ENCODE results near the gene MTERF2.

Gene MTERF2

GRCh38 chr12:106971065-106971464, 15.9 kb downstream of the MTERF2 start:
- no peaks in the 10 kb centered on the region for H4K20me1 ChIP-seq (ENCODE audit: control insufficient read depth, insufficient read depth, low read depth, low read length)
- no peaks in the 10 kb centered on the region for H3K27me3 ChIP-seq (ENCODE audit: control insufficient read depth, low read length)
- peaks cover 21% of the 10 kb centered on the region for H3K4me1 ChIP-seq (ENCODE audit: control insufficient read depth, low read length)
- H3K36me3 ChIP-seq (ENCODE audit: control insufficient read depth, low read length), result peaks cover 45% of the 10 kb centered on the region
- peaks cover 9% of the 10 kb centered on the region; the same call in 1 of the 2 replicates for H3K79me2 ChIP-seq (ENCODE audit: control insufficient read depth, low read length)
- no peaks in the 10 kb centered on the region for H3K9me3 ChIP-seq (ENCODE audit: control insufficient read depth, insufficient read depth, low read length)
- H3K9me2 ChIP-seq (replicated peaks; ENCODE audit: control insufficient read depth, low read length), result no peaks in the 10 kb centered on the region
- no peak overlapping the region for H3K27ac ChIP-seq (ENCODE audit: low read depth, low read length)
- no peak overlapping the region for H3K4me3 ChIP-seq (ENCODE audit: low read length)
- TF ChIP-seq EZH2phosphoT487 (IDR thresholded peaks at IDR 0.05; ENCODE audit: borderline replicate concordance, low read length) (no peak), CTCF (IDR thresholded peaks at IDR 0.05; ENCODE audit: low read depth, low read length, poor library complexity, severe bottlenecking) (no peak)
- no peak overlapping the region for H3K4me2 ChIP-seq (ENCODE audit: low read length)
- H3F3A ChIP-seq (ENCODE audit: control insufficient read depth, insufficient read depth), result no peaks in the 10 kb centered on the region

GRCh38 chr12:106964526-106964925, 22.4 kb downstream of the MTERF2 start:
- Histone ChIP-seq H3F3A (ENCODE audit: control insufficient read depth, insufficient read depth) (0 out of 2 replicates have a peak, but pooled peaks cover 2% of the 10 kb centered on the region), H3K27me3 (ENCODE audit: control insufficient read depth, low read length) (no peaks in the 10 kb centered on the region), H3K4me2 (ENCODE audit: low read length) (no peak overlapping the region), H3K36me3 (ENCODE audit: control insufficient read depth, low read length) (peaks cover 28% of the 10 kb centered on the region), H3K4me3 (ENCODE audit: low read length) (no peak overlapping the region), H3K4me1 (ENCODE audit: control insufficient read depth, low read length) (no peaks in the 10 kb centered on the region), H3K27ac (ENCODE audit: low read depth, low read length) (no peak overlapping the region), H3K79me2 (ENCODE audit: control insufficient read depth, low read length) (peaks cover 47% of the 10 kb centered on the region), H4K20me1 (ENCODE audit: control insufficient read depth, insufficient read depth, low read depth, low read length) (peaks cover 2% of the 10 kb centered on the region; the same call in 1 of the 2 replicates), H3K9me3 (ENCODE audit: control insufficient read depth, insufficient read depth, low read length) (no peaks in the 10 kb centered on the region), H3K9me2 (replicated peaks; ENCODE audit: control insufficient read depth, low read length) (no peaks in the 10 kb centered on the region)
- TF ChIP-seq CTCF (IDR thresholded peaks at IDR 0.05; ENCODE audit: low read depth, low read length, poor library complexity, severe bottlenecking) (no peak), EZH2phosphoT487 (IDR thresholded peaks at IDR 0.05; ENCODE audit: borderline replicate concordance, low read length) (no peak)

- TF ChIP-seq EZH2phosphoT487 (IDR thresholded peaks at IDR 0.05; ENCODE audit: borderline replicate concordance, low read length) (no peak), CTCF (IDR thresholded peaks at IDR 0.05; ENCODE audit: low read depth, low read length, poor library complexity, severe bottlenecking) (no peak)
- peaks cover 8% of the 10 kb centered on the region for H3F3A ChIP-seq (ENCODE audit: control insufficient read depth, insufficient read depth)
- H3K79me2 ChIP-seq (ENCODE audit: control insufficient read depth, low read length), result peaks cover 70% of the 10 kb centered on the region
- H3K9me3 ChIP-seq (ENCODE audit: control insufficient read depth, insufficient read depth, low read length), result no peaks in the 10 kb centered on the region
- no peaks in the 10 kb centered on the region for H3K27me3 ChIP-seq (ENCODE audit: control insufficient read depth, low read length)
- H3K4me1 ChIP-seq (ENCODE audit: control insufficient read depth, low read length), result peaks cover 16% of the 10 kb centered on the region
- no peaks in the 10 kb centered on the region for H3K9me2 ChIP-seq (replicated peaks; ENCODE audit: control insufficient read depth, low read length)
- H3K27ac ChIP-seq (ENCODE audit: low read depth, low read length), result no peak overlapping the region
- H3K4me2 ChIP-seq (ENCODE audit: low read length), result no peak overlapping the region
- peaks cover 2% of the 10 kb centered on the region; the same call in 1 of the 2 replicates for H4K20me1 ChIP-seq (ENCODE audit: control insufficient read depth, insufficient read depth, low read depth, low read length)
- no peak overlapping the region for H3K4me3 ChIP-seq (ENCODE audit: low read length)
- H3K36me3 ChIP-seq (ENCODE audit: control insufficient read depth, low read length), result peaks cover 24% of the 10 kb centered on the region
Measured at GRCh38 chr12:106962286-106962685, 24.7 kb downstream of the MTERF2 start.

All from DOHH2 (cell line).